Measurements from ENCODE around the gene ABCB4.

Gene ABCB4

GRCh38 chr7:87475359-87476178 lies at the start of gene ABCB4:
TSS of gene ABCB4 (minus strand) at chr7:87475680. CDS start at chr7:87475465, 215 bp downstream.
- TF ChIP-seq CTCF (IDR thresholded peaks at IDR 0.05; ENCODE audit: borderline replicate concordance, insufficient read depth, low read depth, low read length), result no peak
- peak within 1 kb of the TSS; percentile 62 for H3K4me3 ChIP-seq (ENCODE audit: low read depth, low read length)

DNA sequence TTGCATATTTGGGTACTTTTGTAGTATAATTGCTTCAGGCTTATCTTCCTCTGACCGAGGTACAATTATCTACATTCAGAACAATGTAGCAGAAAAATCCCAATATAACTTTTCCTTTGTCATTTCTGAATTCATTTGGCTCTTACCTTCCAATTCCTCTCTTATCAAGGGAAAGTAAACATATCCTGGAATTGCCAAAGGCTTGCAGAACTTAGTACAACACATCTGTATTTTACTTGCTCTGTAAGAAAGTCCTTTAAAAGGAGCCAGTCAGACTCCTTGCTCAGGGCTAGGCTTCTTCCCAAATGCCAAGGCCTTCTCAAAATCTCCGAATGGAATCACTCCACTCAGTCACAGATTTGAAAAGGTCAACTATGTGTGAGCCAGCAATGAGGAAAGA lies 43.3 kb upstream of the ABCB4 start:
- no peak for TF ChIP-seq CTCF (IDR thresholded peaks at IDR 0.05; ENCODE audit: borderline replicate concordance, insufficient read depth, low read depth, low read length)
- H3K4me3 ChIP-seq (ENCODE audit: low read depth, low read length), result no peak overlapping the region

GRCh38 chr7:87517891-87518290 lies 42.4 kb upstream of the ABCB4 start:
- no peak for TF ChIP-seq CTCF (IDR thresholded peaks at IDR 0.05; ENCODE audit: borderline replicate concordance, insufficient read depth, low read depth, low read length)
- H3K4me3 ChIP-seq (ENCODE audit: low read depth, low read length), result no peak overlapping the region

- no peak for TF ChIP-seq CTCF (IDR thresholded peaks at IDR 0.05; ENCODE audit: borderline replicate concordance, insufficient read depth, low read depth, low read length)
- H3K4me3 ChIP-seq (ENCODE audit: low read depth, low read length), result no peak overlapping the region
These were observed 41.8 kb upstream of the ABCB4 start for GRCh38 chr7:87517136-87517815.

DNA sequence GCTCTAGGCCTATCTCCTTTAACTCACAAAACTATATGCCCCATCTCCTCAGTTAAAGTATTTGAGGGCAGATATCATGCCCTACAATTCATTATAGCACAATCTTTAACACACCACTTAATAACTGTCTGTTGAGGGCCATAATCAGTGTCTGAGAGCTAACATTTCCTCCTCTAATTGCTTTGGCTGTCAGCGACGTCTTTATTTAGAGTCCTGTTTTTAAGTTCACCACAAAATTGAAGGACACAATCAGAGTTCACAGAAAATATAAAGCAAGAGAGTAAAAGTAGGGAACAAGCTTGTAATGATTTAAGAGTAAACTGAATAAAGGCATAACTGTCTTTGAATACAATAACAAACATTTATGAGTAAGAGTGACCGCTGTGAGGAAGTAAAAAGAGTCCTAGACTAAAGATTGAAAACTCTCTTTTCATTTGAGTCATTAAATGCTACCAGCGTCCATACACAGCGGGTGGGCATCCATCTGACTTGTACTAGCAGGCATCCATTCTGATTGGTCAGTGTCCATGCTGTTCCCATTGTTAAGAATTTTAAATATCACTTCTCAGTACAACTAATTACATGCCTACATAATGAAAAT lies 38.4 kb upstream of the ABCB4 start:
- H3K4me3 ChIP-seq (ENCODE audit: low read depth, low read length), result no peak overlapping the region
- TF ChIP-seq CTCF (IDR thresholded peaks at IDR 0.05; ENCODE audit: borderline replicate concordance, insufficient read depth, low read depth, low read length), result no peak

DNA sequence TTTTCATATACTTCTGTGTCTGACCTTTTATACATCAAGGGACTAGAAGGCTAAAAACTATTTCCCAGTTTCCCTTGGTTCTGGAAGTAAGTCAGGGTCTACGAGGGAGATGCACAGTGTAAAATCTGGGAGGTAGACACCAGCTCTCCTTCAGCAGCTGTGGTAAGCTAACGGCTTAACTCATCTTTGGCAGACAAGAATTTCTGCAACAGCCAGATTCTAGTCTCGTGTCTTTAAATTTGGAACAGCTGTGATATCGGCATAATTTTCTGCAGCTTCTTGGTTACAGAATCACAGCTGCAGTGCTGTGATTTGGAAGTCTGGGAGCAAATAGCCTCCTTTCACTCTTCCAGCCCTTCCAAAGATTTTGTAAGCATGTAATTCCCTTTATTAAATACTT lies 37.4 kb upstream of the ABCB4 start:
- no peak for TF ChIP-seq CTCF (IDR thresholded peaks at IDR 0.05; ENCODE audit: borderline replicate concordance, insufficient read depth, low read depth, low read length)
- H3K4me3 ChIP-seq (ENCODE audit: low read depth, low read length), result no peak overlapping the region
